COLO668 (cell line): ENCODE data around the gene FHIT.

Experiments used
- DNase-seq: peaks from one replicate; lab custom pipeline; 2025; ENCODE audit not compliant: unreplicated experiment; lab: John Stamatoyannopoulos, UW

The FHIT gene

DNA sequence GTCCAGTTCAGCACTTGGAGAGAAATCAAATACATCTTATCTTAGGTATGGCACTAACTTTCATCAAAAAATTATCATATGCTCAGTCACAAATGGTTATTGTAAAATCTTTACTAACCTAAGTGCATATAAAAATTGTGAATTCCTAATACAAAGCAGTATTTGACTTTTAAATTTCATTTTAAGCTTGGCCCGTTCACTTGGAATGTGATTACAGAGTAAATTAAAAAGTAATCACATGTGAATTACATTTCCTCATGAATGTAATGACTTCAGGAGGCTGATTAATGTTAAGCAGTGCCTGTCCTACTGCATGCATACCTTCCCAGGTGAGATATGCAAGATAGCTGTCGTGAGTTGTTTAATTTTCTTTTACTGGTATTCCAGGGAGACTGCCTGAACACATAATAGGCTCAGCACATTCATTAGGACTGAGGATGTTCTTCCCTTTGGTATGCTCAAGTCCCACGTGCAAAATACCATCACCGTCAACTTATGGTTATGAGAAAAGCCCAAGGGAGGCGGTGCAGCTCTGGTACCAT lies 1053.0 kb downstream of the FHIT start:
- DNase-seq = no peak

DNA sequence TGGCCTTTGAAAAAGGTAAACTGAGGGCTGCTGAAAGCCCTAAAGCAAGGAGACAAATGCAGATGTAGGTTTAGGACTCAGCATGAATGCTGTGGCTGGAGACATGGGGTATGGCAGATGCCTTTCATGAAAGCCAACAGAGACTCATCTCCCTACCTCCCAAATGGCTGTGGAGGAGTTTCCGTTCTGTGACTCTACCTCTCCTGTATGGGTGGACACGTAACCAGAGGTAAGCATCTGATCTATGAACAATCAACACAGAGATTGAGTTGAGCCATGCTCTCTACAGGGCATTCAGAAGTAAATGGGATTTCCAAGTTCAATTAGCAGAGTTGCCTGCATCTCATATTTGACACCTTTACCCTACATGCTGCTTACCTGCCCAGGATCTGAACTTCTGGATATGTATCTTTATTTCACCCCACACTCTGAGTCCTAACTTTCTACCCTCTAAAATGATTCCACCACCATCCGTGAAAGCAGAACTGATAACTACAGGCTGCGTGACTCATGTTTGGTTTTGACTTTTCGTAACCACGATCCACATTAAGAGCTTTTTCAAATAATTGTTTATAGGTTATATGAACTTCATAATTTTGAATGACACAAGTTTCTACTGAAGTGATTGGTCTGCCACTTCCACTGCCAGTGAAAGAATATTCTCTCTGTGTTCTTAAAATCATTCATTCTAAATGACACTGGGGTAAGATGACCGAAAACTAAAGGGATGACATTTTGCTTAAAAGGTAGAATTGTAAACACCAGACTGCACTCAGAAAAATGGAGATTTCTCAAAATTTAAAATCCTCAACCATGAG lies 1058.7 kb downstream of the FHIT start:
- DNase-seq = no peak

DNA sequence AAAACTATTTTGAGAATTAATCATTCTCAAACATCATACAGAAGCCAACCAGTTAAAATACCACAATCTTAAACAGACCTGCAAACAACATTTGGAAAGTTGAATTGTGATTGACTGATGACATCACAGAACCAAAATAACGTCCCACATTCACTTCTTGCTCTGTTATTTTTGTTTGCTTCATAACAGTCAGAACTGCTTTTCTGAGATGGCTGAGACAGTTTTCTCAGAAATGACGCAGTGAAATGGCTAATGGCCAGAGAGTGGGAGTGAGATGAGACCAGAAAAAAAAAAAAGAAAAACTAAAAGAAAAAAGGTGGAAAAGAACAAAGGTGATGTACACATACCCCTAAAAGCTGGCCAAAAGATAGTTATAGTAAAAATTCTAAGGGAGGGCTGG lies 1061.2 kb downstream of the FHIT start:
- no peak for DNase-seq

DNA sequence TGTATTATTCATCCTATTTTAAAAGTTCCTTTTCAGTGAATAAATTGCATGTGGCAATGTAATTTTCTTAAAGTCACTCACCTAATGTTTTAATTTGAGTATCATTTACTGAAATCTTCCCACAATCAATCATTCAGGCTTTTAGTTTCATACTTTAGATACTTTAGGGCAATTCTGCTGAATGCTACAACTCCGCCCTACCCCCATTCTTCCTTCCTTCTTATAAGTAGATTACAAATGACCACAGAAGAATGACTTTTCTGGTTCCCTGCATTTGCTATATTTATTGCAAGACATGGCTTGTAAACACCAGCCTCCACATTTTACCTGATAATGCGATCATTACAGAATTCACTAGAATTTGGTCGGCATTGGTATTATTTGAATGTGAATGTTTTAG lies 1061.9 kb downstream of the FHIT start:
- no peak for DNase-seq

DNA sequence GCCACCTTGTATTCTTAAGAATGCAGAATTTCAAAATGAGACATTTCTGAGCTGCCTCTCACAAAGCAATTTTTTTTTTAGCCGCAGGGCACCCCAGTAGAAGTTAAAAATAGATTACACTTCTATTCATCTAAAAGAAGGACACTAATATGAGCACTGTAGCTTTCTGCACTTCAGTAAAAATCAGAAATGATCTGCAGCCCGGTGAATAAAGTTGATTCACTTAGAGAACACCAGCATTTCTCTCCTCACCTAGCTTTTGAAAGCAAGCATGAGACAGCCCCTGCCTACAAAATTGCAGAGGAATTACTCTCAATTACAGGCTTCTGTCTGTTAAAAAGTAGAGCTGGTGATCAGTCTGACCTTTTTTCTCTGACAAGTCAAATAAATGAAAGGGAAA lies 1062.4 kb downstream of the FHIT start:
- DNase-seq = no peak

DNA sequence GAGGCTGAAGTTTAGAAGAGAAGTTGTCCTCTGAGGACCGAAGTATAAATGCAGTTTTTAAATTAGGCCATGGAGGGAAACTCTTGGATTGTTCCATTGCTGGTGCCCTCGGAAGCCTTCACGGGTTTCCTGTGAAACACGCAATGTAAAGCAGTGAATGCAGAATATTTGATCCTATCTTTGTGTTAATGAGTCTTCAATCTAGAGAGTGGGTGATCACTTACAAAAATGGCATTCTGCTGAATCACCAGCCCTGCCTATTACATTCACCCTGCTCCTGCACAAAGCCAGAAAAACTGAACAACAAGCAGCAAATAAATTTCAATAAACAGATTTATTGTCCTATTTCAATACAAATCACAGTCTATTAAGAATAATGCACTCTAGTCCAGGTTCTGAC lies 1063.9 kb downstream of the FHIT start:
- DNase-seq = no peak

DNA sequence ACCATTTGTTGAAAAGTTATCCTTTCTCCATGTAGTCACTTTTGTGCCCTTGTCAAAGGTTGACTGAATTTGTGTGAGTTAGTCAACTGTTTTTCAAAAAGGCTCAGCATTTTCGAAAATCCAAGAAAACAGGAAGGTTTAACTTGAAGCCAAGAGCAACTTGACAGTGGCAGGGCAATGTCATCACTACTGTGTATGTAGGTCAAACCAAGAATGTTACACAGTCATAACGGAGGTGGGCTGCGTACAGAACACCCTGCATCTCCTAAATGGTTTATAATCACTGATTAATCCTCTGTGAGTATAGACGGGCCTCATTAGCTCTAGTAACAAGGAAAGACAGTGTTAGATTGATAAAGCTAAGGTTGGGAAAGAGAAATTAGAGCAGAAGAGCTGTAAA lies 1064.9 kb downstream of the FHIT start:
- DNase-seq = no peak

DNA sequence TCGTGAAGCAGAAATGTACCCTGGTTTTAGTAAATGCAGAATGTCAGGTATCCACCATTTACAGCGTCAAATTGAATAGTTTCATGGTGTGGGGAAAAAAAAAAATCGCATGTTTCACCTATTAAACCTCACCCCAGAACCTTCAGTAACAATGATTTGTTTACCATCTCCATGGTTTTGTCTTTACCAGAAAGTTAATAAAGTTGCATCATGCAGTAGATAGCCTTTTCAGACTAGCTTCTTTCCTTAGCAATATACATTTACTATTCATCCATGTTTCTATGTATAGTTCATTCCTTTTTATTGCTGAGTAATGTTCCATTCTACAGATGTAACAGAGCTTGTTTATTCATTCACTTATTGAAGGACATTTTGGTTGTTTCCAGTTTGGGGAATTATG lies 1066.1 kb downstream of the FHIT start:
- no peak for DNase-seq

DNA sequence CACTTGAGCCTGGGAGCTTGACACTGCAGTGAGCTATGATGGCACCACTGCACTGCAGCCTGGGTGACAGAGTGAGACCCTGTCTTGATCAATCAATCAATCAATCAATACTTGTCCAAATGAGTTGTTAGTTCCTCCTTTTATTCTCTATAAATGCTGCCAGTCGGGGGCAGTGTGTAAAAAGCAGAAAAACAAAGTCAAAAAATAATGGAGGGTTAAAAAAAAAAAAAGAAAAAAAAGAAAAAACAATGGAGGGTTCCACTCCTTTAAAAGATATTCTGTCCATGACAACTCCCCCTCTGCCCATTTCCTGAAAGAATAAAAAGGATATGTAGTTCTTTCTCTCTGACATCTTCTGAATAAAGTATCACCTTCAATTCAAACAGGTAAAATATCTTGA lies 1068.6 kb downstream of the FHIT start:
- no peak for DNase-seq

DNA sequence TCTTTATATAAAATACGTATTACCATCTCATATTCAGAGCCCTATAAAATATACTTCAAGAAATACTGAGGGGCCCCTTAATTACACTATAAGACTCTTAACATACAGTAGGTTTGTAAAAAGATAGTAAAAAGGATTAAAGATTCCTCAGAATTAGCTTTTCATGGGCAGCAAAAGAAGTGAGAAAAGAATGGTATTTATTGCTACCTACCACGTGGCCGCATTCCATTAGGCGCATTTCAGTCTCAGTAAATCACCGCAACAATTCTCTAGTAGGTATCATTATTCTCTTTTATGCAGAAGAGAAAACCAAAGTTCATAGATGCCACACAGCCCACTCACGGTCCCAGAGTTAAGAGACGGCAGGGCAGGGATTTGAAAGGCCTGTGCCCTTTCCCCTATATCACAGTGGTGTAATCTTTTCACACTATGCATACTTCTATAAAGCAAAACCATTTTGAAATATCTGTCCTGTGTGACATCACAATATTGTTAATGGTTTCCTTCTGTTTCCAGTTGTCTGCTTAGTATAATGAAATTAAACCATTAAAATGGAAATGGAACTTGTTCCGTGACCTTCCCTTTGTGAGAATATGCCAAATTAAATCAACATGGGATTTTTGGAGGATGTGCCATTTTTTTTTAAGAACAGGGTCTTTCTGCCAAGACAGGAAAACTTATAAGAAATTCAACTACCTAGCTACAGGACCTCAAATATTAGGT lies 1072.2 kb downstream of the FHIT start:
- no peak for DNase-seq

DNA sequence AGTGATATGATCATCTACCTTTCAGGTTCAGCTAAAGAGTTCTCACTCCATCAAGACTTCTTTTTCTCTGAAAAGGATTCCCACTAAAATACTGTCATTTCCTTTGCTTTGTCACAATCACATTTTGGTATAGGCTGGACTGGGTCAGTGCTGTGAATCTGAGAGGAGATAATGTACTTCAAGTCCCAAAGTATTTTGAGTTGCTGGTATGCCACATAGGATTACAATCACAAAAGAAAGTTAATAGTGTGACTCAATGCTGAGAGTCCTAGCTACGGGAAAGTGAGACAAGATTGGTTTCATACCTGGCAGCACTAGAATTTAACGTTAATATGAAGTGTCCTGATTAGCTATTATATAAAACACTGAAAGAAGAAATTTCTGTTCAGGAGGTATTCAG lies 1073.5 kb downstream of the FHIT start:
- no peak for DNase-seq

DNA sequence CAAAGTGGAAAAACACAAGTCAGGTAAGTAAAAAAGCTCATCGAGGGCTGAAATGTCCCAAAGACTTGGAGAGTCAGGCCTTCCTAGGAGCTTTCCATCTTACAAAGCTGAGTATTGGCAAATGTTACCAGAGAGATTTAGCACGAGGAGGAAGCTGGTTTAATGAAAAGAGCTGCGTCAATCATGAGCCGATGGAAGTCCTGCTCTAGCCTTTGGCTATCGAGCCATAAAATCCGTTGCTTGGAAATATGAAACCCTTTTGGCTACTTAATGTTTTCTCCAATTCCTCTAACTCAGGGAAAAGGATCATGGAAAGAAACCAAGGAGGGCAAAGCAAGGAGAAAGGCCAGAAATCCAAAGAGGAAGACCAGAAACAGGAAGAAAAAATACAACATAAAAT lies 1074.6 kb downstream of the FHIT start:
- DNase-seq = no peak

DNA sequence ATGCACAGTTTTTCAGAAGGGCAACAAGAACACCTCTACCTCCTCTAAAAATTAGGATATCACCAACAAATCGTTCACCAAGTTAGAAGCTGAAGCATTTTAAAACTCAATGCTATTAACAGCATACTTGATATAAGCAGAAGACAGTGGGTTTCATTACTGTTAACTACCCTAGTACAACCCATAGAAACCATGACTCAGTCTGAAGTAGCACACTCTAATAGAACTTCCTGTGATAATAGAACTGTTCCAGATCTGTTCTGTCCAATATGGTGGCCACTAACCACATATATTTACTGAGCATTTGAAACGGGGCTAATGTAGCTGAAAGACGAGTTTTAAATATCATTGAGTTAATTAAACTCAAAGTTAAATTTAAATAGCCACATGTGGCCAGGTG lies 1075.6 kb downstream of the FHIT start:
- no peak for DNase-seq

DNA sequence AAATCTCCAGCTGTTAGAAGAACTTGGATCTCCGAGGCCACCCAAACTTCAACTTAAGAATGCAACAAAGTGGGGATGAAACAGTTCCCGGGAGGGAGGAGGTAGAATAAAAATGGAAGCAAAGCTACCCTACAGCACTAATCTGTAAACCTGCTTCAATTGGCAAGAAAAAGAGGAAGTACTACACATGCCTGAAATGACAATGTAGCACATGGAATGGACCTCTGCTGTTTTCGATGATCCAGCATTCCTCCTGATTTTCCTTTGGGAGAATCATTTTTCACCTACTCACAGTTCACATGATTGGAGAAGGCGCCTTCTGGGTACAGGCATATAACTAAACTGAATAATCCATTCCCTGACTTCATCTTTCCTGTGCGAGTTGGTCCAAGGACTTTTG lies 1081.5 kb downstream of the FHIT start:
- DNase-seq = no peak

DNA sequence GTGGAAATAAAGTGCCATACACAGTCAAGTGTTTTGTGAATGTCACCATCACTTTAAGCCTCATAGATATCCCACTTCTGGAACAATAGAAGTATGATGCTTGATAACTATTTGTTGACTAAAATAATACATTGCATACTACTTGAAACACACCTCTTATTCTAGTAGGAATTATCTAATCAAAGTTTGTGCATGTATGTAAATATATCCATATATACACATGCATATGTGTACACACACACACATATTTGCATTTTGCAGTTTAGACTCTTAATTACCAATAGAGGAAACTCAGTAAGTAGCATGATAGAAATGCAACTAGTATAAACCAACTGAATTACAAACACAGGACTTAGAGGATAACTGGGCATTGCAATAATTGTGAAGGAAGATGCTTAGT lies 1084.1 kb downstream of the FHIT start:
- DNase-seq = no peak

DNA sequence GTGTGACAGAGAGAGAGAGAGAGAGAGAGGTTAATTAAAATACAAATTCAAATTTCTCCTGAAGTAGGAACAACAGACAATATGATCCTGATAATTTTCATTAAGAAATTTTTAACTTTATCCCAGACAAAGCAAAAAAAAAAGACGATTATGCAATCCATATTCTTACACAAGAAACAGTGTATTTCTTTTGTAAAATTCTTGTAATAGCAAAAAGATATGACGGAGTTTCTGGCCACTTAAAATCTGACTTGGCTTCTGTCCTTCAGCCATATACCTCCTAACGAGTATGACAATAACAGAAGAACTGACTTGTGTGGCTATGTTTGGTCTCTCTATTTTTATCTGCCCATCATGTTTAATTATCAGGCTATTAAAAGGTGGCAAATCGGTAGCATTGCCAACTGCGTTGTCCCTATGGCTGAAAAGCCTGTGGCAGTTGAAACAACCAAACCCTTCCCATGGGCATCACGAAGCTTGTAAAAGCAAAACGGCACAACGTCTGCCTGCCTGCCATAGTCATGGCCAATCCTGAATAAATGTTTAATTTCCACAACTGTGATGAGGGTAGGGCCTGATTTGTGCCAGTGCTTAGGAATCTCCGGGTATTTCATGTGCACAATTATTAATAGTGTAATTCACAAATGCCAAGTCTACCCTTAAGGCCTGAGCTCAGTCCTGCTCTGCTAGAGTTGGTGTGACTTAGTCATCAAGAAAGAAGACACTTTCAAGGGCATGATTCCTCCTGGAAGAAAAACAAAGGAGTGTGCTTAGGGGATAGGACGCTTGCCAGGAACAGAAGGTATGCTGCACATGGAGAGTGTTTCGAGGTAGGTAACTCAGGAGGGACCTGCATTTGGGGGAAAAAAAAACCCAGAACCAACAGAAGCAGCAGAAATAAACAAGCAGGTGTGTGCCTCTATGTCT lies 1090.2 kb downstream of the FHIT start:
- DNase-seq = no peak

DNA sequence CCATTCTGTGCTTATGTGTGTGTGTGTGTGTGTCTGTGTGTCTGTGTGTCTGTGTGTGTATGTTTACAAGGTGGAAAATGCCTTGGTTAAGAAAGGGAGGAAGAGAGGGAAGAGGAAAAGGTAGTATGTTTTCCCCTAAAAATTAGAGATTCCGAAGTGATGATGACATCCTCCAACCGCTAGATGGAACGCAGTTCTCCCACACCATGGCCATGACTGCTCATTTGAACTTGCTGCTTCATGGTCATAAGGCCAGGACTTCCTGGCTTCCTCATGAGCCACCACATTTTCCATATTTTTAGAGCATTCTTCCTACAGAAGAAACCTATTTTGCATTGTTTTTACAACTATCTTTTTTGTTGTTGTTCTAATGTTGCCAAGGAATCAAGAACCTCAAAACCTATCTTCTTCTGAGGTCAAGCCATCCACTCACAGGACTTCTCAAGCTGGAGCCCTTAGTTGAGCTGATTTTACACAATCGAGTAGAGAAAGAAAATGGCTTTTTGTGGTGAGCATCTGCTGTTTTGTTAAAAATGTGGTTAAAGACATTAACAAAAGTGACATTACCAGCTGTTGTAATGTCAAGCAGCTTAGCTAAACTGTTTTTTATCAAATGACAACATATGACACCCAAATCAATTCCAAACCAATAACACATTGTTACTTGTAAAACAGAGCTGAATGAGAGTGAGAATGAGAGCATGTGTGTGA lies 1091.0 kb downstream of the FHIT start:
- DNase-seq = no peak

DNA sequence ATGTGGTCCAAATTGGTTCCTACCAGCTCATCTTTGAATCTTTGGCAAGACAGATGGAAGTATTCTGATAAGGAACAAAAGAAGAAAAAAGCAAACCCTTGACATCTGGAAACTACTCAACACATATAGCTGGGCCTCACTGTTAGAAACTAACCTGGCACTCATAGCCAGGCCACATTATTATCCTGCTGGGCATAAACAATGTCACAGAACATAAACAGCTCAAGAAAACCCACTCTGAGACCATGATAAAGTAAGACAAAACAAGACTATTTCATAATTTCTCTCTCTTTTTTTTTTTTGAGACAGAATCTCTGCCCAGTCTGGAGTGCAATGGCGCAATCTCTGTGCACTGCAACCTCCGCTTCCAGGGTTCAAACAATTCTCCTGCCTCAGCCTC lies 1093.2 kb downstream of the FHIT start:
- no peak for DNase-seq

DNA sequence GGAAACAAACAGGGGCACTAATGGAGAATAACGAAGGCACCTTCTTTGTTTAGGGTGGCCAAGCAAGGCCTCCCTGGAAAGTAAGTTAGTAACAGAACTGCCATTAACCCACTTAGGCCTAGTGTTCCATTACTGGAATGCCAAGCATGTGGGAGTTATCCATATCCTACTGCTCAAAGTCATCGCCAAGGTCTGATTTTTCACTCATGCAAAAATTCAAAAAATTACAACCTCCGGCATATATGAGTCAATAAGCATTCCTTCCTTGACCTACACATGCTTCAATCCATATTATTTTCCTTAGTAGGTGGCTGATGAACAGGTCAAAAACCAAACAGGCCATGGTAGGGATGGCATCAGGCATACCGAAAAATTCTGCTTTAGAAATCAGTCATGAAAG lies 1097.2 kb downstream of the FHIT start:
- no peak for DNase-seq

DNA sequence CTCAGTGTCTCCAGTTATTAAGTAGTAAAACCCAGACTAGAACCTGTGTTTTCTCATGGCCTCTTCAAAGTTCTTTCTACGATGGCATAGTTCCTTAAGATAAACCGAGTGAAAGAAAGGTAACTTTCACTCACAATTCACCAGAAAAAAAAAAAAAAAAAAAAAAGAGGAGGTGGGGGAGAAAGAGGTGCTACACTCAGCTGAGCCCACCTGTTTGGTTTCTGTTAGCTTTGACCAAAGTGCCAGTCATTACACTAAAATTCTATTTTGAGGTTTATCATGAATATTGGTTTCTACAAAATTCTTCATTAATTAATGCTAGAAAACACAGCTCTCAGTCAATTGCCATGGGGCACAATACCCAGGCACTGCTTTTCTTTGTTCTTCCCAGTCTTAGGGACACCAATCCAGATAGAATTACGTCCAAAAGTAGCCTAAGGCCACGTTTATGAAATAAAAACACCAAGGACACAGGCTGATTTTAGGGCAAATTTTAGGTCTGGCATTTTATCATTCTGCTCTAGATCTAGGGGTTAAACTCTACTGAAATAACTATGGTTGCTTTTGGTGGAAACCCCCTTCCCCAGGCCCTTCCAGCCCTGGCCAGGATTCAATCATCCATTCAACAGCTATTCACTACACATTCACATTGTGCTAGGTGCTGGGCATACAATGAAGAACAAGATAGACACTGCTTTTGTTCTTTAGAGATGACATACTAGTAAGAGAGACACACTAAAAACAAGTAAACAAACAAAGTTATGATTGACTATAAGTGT lies 1097.8 kb downstream of the FHIT start:
- DNase-seq = no peak
